Adrenal gland (tissue), 12 donors: Measurements from ENCODE around the gene NIPSNAP2. TPM values are rescaled to one million over a fixed set of nuclear protein-coding genes. Genes with fewer than 3 reads are reported as not detected.
A peak's percentile ranks its signal among the peaks of the same experiment; 100 is the strongest.

ENCODE experiments used
- DNase-seq, 7 donors: peaks; one replicate each; pipeline ENCODE4 v3.0.0-alpha.2; 2019 to 2020
- H3K27ac ChIP-seq, 5 donors: fragments of 200-600 bp; sonication (generic) in 4 of 5; 1 replicate in 3 of 5; 2 replicates in 2 of 5; pipeline versions ENCODE4 v1.5.1 to v1.8.0; 2016 to 2020; ENCODE audit warnings: mild to moderate bottlenecking in 1 of 5
- H3K27me3 ChIP-seq: fragments of 200-600 bp; 2 replicates; pipeline ENCODE4 v1.8.0; 2021
- H3K36me3 ChIP-seq, 2 donors: fragments of 200-600 bp; replicated peaks in 1 of 2; 1 replicate in 1 of 2; 2 replicates in 1 of 2; pipeline versions ENCODE4 v1.5.1 to v1.8.0; 2018 to 2022
- H3K4me1 ChIP-seq, 2 donors: fragments of 200-600 bp; replicated peaks in 1 of 2; 1 replicate in 1 of 2; 2 replicates in 1 of 2; pipeline versions ENCODE4 v1.5.1 to v1.8.0; 2018 to 2021
- H3K4me3 ChIP-seq, 4 donors: fragments of 200-600 bp; sonication (generic) in 3 of 4; one replicate each; pipeline ENCODE4 v1.5.1; 2016 to 2018
- H3K9me3 ChIP-seq, 3 donors: fragments of 200-600 bp; sonication (generic) in 1 of 3; replicated peaks in 1 of 3; 1 replicate in 2 of 3; 2 replicates in 1 of 3; pipeline versions ENCODE4 v1.5.1 to v1.8.0; 2016 to 2021
- POLR2A ChIP-seq, 2 donors: fragments of 450-650 bp; IDR thresholded peaks; one replicate each; pipeline ENCODE4 v1.6.1; 2017; ENCODE audit warnings: antibody characterized with exemption in 2 of 2, mild to moderate bottlenecking in 2 of 2, moderate library complexity in 1 of 2
- WGBS, 4 donors: extraction: QIAGEN DNeasy Blood & Tissue Kit in 2 of 4; methylation state at CpG; one replicate each; pipeline versions ENCODE4 v1.1.5 to v1.1.7; 2013 to 2017; 5-methylcytosine and 5-hydroxymethylcytosine counted together
- intact Hi-C, 2 donors: fragments of 100-400 bp; cut with DNase I; formaldehyde crosslinking; loops; one replicate each; pipeline versions ENCODE4 v1.14.1 to v1.15.0; 2022 to 2023
- polyA plus RNA-seq, 3 donors: library from polyadenylated mRNA; stranded (reverse); fragments of 200-250 nt in 2 of 3; fragments of 350-450 nt in 1 of 3; fragmentation: Illumina TruSeq in 1 of 3; extraction: RNeasy Lipid Tissue Mini Kit (QIAGEN cat#74804) in 1 of 3; gene quantifications; one replicate each; pipeline ENCODE4 v1.2.3, GENCODE V29; 2013 to 2014
- total RNA-seq, 9 donors: library from RNA; depleted of rRNA in 4 of 9; stranded (reverse); fragments of >200 nt in 4 of 9; fragments of 120-200 nt in 1 of 9; fragmentation: NEBNext Ultra II Directional in 1 of 9; extraction: Animal tissue kit (Norgen Biotek cat#: 25700) in 1 of 9; gene quantifications; one replicate each; pipeline versions ENCODE4 v1.1.0 to v1.2.4, GENCODE V29; 2013 to 2023
- TF ChIP-seq, protein P1 (sequence below), 6 experiments: fragments of 450-650 bp in 4 of 6; fragments of 200-600 bp in 2 of 6; sonication (generic) in 1 of 6; IDR thresholded peaks; 1 replicate in 5 of 6; 2 replicates in 1 of 6; pipeline versions ENCODE4 v1.5.1 to v1.8.0; 2016 to 2021; ENCODE audit warnings: antibody characterized with exemption in 6 of 6, mild to moderate bottlenecking in 2 of 6, moderate library complexity in 1 of 6
- donor health status: healthy with polysubstance abuse.
- donor health status: Bipolar disorder and iron deficiency.
- donor health status: DM: yes; HTN: yes; CAD: no.
- donor health status: DM: no; HTN: no; CAD: no.
- donor health status: DM: no; HTN: no; CAD: no.
- donor health status: DM: yes; HTN: yes; CAD: no.

Gene NIPSNAP2
- total and polyA plus RNA-seq, 12 donors = 37.1 to 171 (median 102) TPM

- no peaks in the 10 kb centered on the region for H3K9me3 ChIP-seq
- peaks cover 0 to 6% of the 10 kb centered on the region in 2 donors for H3K36me3 ChIP-seq
- no peaks in the 10 kb centered on the region for H3K27me3 ChIP-seq
- H3K27ac ChIP-seq = no peak overlapping the region
- no peak overlapping the region for H3K4me3 ChIP-seq
- H3K4me1 ChIP-seq = peaks cover 10% of the 10 kb centered on the region in 2 donors
- 95 to 99% (median 96%) methylated on average over 7 of the region's 7 CpGs for WGBS, 4 donors
- no peak for TF ChIP-seq POLR2A (IDR thresholded peaks at IDR 0.05)
- TF ChIP-seq, protein P1, sequence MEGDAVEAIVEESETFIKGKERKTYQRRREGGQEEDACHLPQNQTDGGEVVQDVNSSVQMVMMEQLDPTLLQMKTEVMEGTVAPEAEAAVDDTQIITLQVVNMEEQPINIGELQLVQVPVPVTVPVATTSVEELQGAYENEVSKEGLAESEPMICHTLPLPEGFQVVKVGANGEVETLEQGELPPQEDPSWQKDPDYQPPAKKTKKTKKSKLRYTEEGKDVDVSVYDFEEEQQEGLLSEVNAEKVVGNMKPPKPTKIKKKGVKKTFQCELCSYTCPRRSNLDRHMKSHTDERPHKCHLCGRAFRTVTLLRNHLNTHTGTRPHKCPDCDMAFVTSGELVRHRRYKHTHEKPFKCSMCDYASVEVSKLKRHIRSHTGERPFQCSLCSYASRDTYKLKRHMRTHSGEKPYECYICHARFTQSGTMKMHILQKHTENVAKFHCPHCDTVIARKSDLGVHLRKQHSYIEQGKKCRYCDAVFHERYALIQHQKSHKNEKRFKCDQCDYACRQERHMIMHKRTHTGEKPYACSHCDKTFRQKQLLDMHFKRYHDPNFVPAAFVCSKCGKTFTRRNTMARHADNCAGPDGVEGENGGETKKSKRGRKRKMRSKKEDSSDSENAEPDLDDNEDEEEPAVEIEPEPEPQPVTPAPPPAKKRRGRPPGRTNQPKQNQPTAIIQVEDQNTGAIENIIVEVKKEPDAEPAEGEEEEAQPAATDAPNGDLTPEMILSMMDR (IDR thresholded peaks at IDR 0.05) = no peak
- DNase-seq = no peak
- intact Hi-C loops = no loop called here
These were observed 9.4 kb downstream of the NIPSNAP2 start for GRCh38 chr7:55973747-55974250.

- no peaks in the 10 kb centered on the region for H3K27me3 ChIP-seq
- DNase-seq = no peak
- H3K9me3 ChIP-seq = no peaks in the 10 kb centered on the region
- no peak for TF ChIP-seq POLR2A (IDR thresholded peaks at IDR 0.05)
- TF ChIP-seq, protein P1 (IDR thresholded peaks at IDR 0.05) = no peak
- no peak overlapping the region for H3K27ac ChIP-seq
- intact Hi-C loops = no loop called here
- WGBS, 4 donors = 75 to 82% (median 80%) methylated on average over 7 of the region's 7 CpGs
- H3K36me3 ChIP-seq = peaks cover 0 to 29% of the 10 kb centered on the region in 2 donors
- no peak overlapping the region for H3K4me3 ChIP-seq
- peaks cover 3 to 4% of the 10 kb centered on the region in 2 donors for H3K4me1 ChIP-seq
These were observed 11.7 kb downstream of the NIPSNAP2 start for GRCh38 chr7:55975988-55976633.

DNA sequence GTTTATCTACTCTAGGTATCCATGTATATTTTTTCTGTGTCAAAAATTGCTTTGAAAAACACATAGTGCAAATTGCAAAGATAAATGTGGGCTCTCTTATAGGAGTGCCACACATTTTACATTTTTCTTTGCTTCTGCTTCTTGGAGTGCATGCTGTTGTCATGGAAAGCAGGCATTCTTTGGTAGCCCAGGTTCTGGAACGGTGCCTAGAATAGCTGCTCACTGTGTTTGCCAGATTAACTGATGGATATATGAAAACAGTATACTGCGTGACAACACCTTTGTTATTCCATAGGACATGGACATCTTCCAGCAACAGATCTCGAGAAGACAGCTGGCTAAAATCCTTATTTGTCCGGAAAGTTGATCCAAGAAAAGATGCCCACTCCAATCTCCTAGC, 13.4 kb downstream of the NIPSNAP2 start:
- Histone ChIP-seq H3K27ac (no peak overlapping the region), H3K4me3 (no peak overlapping the region), H3K4me1 (no peaks in the 10 kb centered on the region), H3K27me3 (no peaks in the 10 kb centered on the region), H3K36me3 (peaks cover 0 to 46% of the 10 kb centered on the region in 2 donors), H3K9me3 (no peaks in the 10 kb centered on the region)
- peak in 4 of 7 donors; percentile 18 to 61 (median 39) for DNase-seq
- TF ChIP-seq POLR2A (IDR thresholded peaks at IDR 0.05) = no peak
- TF ChIP-seq, protein P1 (IDR thresholded peaks at IDR 0.05) = no peak
- intact Hi-C loops = no loop called here
- 67 to 71% (median 69%) methylated on average over 4 of the region's 4 CpGs for WGBS, 4 donors

DNA sequence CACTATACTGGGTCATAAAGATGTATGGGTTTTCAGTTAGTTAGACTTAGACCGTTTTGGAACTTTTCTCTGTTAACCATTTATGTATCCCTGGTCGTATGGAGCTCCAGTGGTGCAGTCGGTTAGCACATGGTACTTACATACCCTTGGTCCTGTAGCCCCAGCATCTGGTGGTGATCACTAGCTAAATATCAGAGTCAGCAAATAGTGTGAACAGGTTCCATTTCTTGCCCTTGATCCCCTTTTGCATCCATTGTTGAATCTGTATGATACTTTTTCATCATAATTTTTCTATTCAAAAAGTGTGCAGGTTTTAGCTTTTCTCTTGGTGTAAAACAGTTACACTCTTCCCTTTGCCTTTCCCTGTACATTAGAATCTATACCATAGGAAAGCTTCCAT, 15.9 kb downstream of the NIPSNAP2 start:
- TF ChIP-seq, protein P1 (IDR thresholded peaks at IDR 0.05) = no peak
- no peak for TF ChIP-seq POLR2A (IDR thresholded peaks at IDR 0.05)
- Histone ChIP-seq H3K4me1 (no peaks in the 10 kb centered on the region), H3K36me3 (peaks cover 0 to 70% of the 10 kb centered on the region in 2 donors), H3K27me3 (no peaks in the 10 kb centered on the region), H3K4me3 (no peak overlapping the region), H3K9me3 (no peaks in the 10 kb centered on the region), H3K27ac (no peak overlapping the region)
- DNase-seq = no peak
- intact Hi-C loops = no loop called here
- 82 to 84% (median 83%) methylated on average over 3 of the region's 3 CpGs for WGBS, 4 donors
